HepG2 (cell line): Measurements from ENCODE around the gene BCL2. TPM values are rescaled to one million over a fixed set of nuclear protein-coding genes. Genes with fewer than 3 reads are reported as not detected.

Experiments used
- ATAC-seq: fragments of 200-7000 bp; cut with Tn5 transposase; 3 replicates; pipeline ENCODE4 v1.9.1; 2020; ENCODE audit warnings: mild to moderate bottlenecking, moderate library complexity
- BruUV-seq: library from RNA; stranded (reverse); fragments of 400-500 nt; replicated peaks from 2 replicates; lab custom pipeline; 2021; lab: Mats Ljungman, UMichigan
- CTCF ChIA-PET: fragments of 300-600 bp; formaldehyde crosslinking; extraction: SDS; loops from one replicate; lab custom pipeline; 2021; ENCODE audit warnings: low total read pairs, inconsistent platforms, low intra/inter-chr PET ratio; lab: Yijun Ruan, JAX
- POLR2A ChIA-PET: fragments of 350-600 bp; sonication (Branson Sonifier 250); formaldehyde crosslinking; loops from one replicate; lab custom pipeline; 2020; ENCODE audit warnings: antibody characterized with exemption, inconsistent platforms; lab: Yijun Ruan, JAX
- DNase-seq: peaks from one replicate; pipeline ENCODE4 v3.0.0-alpha.2; 2015; ENCODE audit warnings: low spot score
- FAIRE-seq: peaks from 3 replicates; lab custom pipeline; 2011; peaks lifted over from hg19 to GRCh38; lab: Jason Lieb, UNC
- H2AFZ ChIP-seq: one replicate; pipeline ENCODE4 v1.6.1; 2011; ENCODE audit warnings: low read length, inconsistent platforms
- H3K27ac ChIP-seq: fragments of 300-600 bp; 3 replicates; pipeline ENCODE4 v1.8.0; 2011; ENCODE audit warnings: mixed run types, mild to moderate bottlenecking, mixed read lengths, low read length, inconsistent platforms; ENCODE audit not compliant: insufficient read depth; ENCODE audit errors: extremely low read length
- H3K27me3 ChIP-seq, 2 experiments: fragments of 200-600 bp in 1 of 2; 2 replicates in 1 of 2; 3 replicates in 1 of 2; pipeline versions ENCODE4 v1.6.0 to v1.8.0; 2011; ENCODE audit warnings: low read length in 2 of 2, mild to moderate bottlenecking in 2 of 2, moderate library complexity in 2 of 2, inconsistent platforms in 1 of 2; ENCODE audit not compliant: insufficient read depth in 2 of 2, control insufficient read depth in 1 of 2
- H3K36me3 ChIP-seq, 2 experiments: fragments of 200-600 bp in 1 of 2; replicated peaks in 1 of 2; 2 replicates in 1 of 2; 3 replicates in 1 of 2; pipeline versions ENCODE4 v1.5.1 to v1.8.0; 2011; ENCODE audit warnings: low read length in 2 of 2, inconsistent platforms in 1 of 2; ENCODE audit not compliant: insufficient read depth in 2 of 2, control insufficient read depth in 1 of 2
- H3K4me1 ChIP-seq: 2 replicates; pipeline ENCODE4 v1.5.1; 2012; ENCODE audit warnings: low read length, inconsistent platforms; ENCODE audit not compliant: insufficient read depth
- H3K4me2 ChIP-seq: 2 replicates; pipeline ENCODE4 v1.6.0; 2011; ENCODE audit warnings: low read depth, low read length, inconsistent platforms
- H3K4me3 ChIP-seq, 3 experiments: fragments of 200-600 bp in 1 of 3; sonication (generic), shearing (Covaris generic) in 1 of 3; replicated peaks in 1 of 3; 2 replicates each; pipeline ENCODE4 v1.5.1; 2011 to 2016; ENCODE audit warnings: low read length in 3 of 3, inconsistent platforms in 2 of 3, low read depth in 2 of 3, mild to moderate bottlenecking in 2 of 3, control low read depth in 1 of 3, mixed read lengths in 1 of 3; ENCODE audit not compliant: insufficient read depth in 1 of 3
- H3K79me2 ChIP-seq: one replicate; pipeline ENCODE4 v1.6.1; 2011; ENCODE audit warnings: low read length, inconsistent platforms; ENCODE audit not compliant: insufficient read depth
- H3K9ac ChIP-seq: 2 replicates; pipeline ENCODE4 v1.6.0; 2011; ENCODE audit warnings: mild to moderate bottlenecking, low read depth, low read length, inconsistent platforms; ENCODE audit not compliant: insufficient read depth
- H3K9me3 ChIP-seq: 2 replicates; pipeline ENCODE4 v1.5.1; 2012; ENCODE audit warnings: mild to moderate bottlenecking, low read length
- H4K20me1 ChIP-seq: 2 replicates; pipeline ENCODE4 v1.6.0; 2011; ENCODE audit warnings: inconsistent platforms, mild to moderate bottlenecking, low read length, moderate library complexity; ENCODE audit not compliant: insufficient read depth
- ADNP ChIP-seq: sonication (generic); formaldehyde crosslinking; IDR thresholded peaks from 2 replicates; pipeline ENCODE4 v1.4.0; 2020; ENCODE audit warnings: missing genetic modification reagents
- BATF2 ChIP-seq: sonication (generic); formaldehyde crosslinking; IDR thresholded peaks from 2 replicates; pipeline ENCODE4 v1.8.0; 2022; ENCODE audit warnings: mild to moderate bottlenecking, missing genetic modification reagents, moderate library complexity
- BRF2 ChIP-seq: sonication (generic); formaldehyde crosslinking; IDR thresholded peaks from 2 replicates; pipeline ENCODE4 v1.8.1; 2022; ENCODE audit warnings: mild to moderate bottlenecking, missing genetic modification reagents
- CBFB ChIP-seq: sonication (generic); formaldehyde crosslinking; IDR thresholded peaks from 2 replicates; pipeline ENCODE4 v1.4.0; 2020; ENCODE audit warnings: missing genetic modification reagents
- PRDM10 ChIP-seq: sonication (generic); formaldehyde crosslinking; IDR thresholded peaks from 2 replicates; pipeline ENCODE4 v1.4.0; 2020; ENCODE audit warnings: low read depth, missing genetic modification reagents
- RBFOX2 ChIP-seq: fragments of 200-400 bp; formaldehyde crosslinking; IDR thresholded peaks from 2 replicates; pipeline ENCODE4 v1.6.1; 2017; ENCODE audit warnings: low read depth, mild to moderate bottlenecking, low read length
- ZFP91 ChIP-seq: sonication (generic); formaldehyde crosslinking; IDR thresholded peaks from 2 replicates; pipeline ENCODE4 v1.9.0; 2022; ENCODE audit warnings: missing genetic modification reagents, mild to moderate bottlenecking, borderline replicate concordance
- ZNF407 ChIP-seq: sonication (generic); formaldehyde crosslinking; IDR thresholded peaks from one replicate; pipeline ENCODE4 v1.5.1; 2020; ENCODE audit warnings: mild to moderate bottlenecking, missing genetic modification reagents; ENCODE audit errors: not compliant biosample characterization
- WGBS: methylation state at CpG from one replicate; pipeline ENCODE4 v1.1.6; 2017; ENCODE audit warnings: low lambda C conversion rate; 5-methylcytosine and 5-hydroxymethylcytosine counted together
- in situ Hi-C: cut with HindIII; loops from 2 replicates; pipeline ENCODE4 v1.10.0; 2017; ENCODE audit warnings: low pct_unique_long_range_greater_than_20kb; ENCODE audit not compliant: extremely low pct_ligation_motif_present
- intact Hi-C: fragments of 100-400 bp; cut with micrococcal nuclease; formaldehyde crosslinking; loops from one replicate; pipeline ENCODE4 v1.10.0; 2022; ENCODE audit not compliant: unreplicated experiment
- polyA plus RNA-seq, 8 experiments: library from polyadenylated mRNA; depleted of rRNA in 3 of 8; stranded (reverse) in 7 of 8; unstranded in 1 of 8; fragments of >200 nt; fragmentation: Illumina TruSeq in 4 of 8; extraction: Trizol in 4 of 8; gene quantifications; 2 replicates each; pipeline versions ENCODE4 v1.2.1 to v1.2.3, GENCODE V29; 2011 to 2016; ENCODE audit warnings: low read depth in 4 of 8, missing spikeins in 1 of 8, mixed read lengths in 1 of 8; ENCODE audit not compliant: insufficient read depth in 1 of 8
- total RNA-seq, 5 experiments: library from RNA; depleted of rRNA; stranded (reverse); fragments of >200 nt; fragmentation: Illumina TruSeq; extraction: Trizol; gene quantifications; 2 replicates each; pipeline ENCODE4 v1.2.3, GENCODE V29; 2016; ENCODE audit warnings: low read depth in 1 of 5

Gene BCL2
- total and polyA plus RNA-seq, 2 of the 13 experiments (the other 11 are each of a cell fraction or from before 2014, with no cell fraction given) = 0.07 to 0.53 TPM

- H3K4me1 ChIP-seq = no peaks in the 10 kb centered on the region
- no peaks in the 10 kb centered on the region for H3K36me3 ChIP-seq
- CTCF ChIA-PET = no interaction called here
- H3K9ac ChIP-seq = no peak overlapping the region
- H3K4me2 ChIP-seq = no peak overlapping the region
- DNase-seq = no peak
- ATAC-seq = no peak
- H3K9me3 ChIP-seq = no peaks in the 10 kb centered on the region
- H3K27me3 ChIP-seq = peaks cover 0 to 32% of the 10 kb centered on the region in 2 experiments; a peak in 4 of 5 replicates
- intact Hi-C loops (loop anchor here (5.0 kb wide), 1 partner anchor 518 kb away; no protein-coding TSS in a partner anchor), in situ Hi-C loops (no loop called here)
- no peak overlapping the region for H3K4me3 ChIP-seq
- H4K20me1 ChIP-seq = no peaks in the 10 kb centered on the region
- H3K27ac ChIP-seq = no peak overlapping the region
- no peak for FAIRE-seq
- no TSS peak for BruUV-seq
- no peak overlapping the region for H2AFZ ChIP-seq
- POLR2A ChIA-PET = no interaction called here
- WGBS = 0% methylated on average over 2 of the region's 2 CpGs
- H3K79me2 ChIP-seq = no peaks in the 10 kb centered on the region
- no peak for TF ChIP-seq CBFB
- no peak for TF ChIP-seq RBFOX2
- no peak for TF ChIP-seq ZNF407 (CRISPR knock-in tag)
- TF ChIP-seq BRF2 = no peak
- no peak for TF ChIP-seq BATF2
- no peak for TF ChIP-seq ADNP (CRISPR knock-in tag)
- no peak for TF ChIP-seq PRDM10 (CRISPR knock-in tag)
- TF ChIP-seq ZFP91 (CRISPR knock-in tag) = no peak
Observed at GRCh38 chr18:63178971-63179370, 140.6 kb downstream of the BCL2 start.
